ENCODE results near the gene BTBD2. TPM values are rescaled to one million over a fixed set of nuclear protein-coding genes. Genes with fewer than 3 reads are reported as not detected.

Gene BTBD2
- 106 and 130 TPM in 2 replicates for total RNA-seq (2014; rRNA removed; shearing (Covaris generic))
- 23.8 and 27.2 TPM in 2 replicates for polyA plus RNA-seq (2016; fragmentation: Nextera tagmentation; extraction: Ambion mirVana)
- long read RNA-seq, partial matches to known transcripts, result 1 of 8 reads
- long read RNA-seq, other reads (novel, unspliced or antisense), result 6 of 8 reads

DNA sequence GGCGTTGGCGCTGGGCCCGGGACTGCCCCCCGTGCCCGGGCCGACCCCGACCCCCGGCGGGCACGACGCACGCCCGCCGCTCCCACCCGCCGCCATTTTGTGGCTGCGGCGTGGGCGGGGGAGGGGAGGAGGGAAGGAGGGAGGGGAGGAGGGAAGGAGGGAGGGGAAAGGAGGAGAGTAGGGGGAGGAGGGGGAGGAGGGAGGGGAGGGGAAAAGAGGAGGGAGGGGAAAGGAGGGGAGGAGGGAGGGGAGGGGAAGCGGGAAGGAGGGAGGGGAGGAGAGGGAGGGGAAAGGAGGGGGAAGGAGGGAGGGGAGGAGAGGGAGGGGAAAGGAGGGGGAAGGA lies at the start of gene BTBD2:
BTBD2 (minus strand) TSS at position 107 of the 343 bp plus-strand sequence; CDS start at position 96, 11 bp downstream.
- DNase-seq (ENCODE audit: low spot score), result peak; percentile 70

More for the DNA sequence above, at the start of gene BTBD2:
- H3K27ac Mint-ChIP-seq, result no peak within 1 kb of the TSS
- H3K79me2 ChIP-seq (replicated peaks; ENCODE audit: insufficient read depth), result 0 out of 2 replicates have a peak, but pooled peaks cover 3% of the 10 kb centered on the region
- no peak within 1 kb of the TSS for H2AFZ ChIP-seq
- H3K36me3 ChIP-seq (ENCODE audit: insufficient read depth), result no peaks in the 10 kb centered on the region
- H3K4me1 Mint-ChIP-seq, result peaks cover 5% of the 10 kb centered on the region
- peaks cover 3% of the 10 kb centered on the region; the same call in 1 of the 2 replicates for H3K4me1 ChIP-seq (ENCODE audit: insufficient read depth)
- H3K27ac ChIP-seq (ENCODE audit: low read depth), result 0 out of 2 replicates have a peak within 1 kb of the TSS, but pooled peaks have one; percentile 32
- peak within 1 kb of the TSS; percentile 58 for H3K4me3 ChIP-seq
- TF ChIP-seq POLR2AphosphoS5 (IDR thresholded peaks at IDR 0.05; ENCODE audit: low read depth), result 0 out of 2 replicates have a peak, but pooled peaks have one; percentile 33
- TF ChIP-seq, protein P1, sequence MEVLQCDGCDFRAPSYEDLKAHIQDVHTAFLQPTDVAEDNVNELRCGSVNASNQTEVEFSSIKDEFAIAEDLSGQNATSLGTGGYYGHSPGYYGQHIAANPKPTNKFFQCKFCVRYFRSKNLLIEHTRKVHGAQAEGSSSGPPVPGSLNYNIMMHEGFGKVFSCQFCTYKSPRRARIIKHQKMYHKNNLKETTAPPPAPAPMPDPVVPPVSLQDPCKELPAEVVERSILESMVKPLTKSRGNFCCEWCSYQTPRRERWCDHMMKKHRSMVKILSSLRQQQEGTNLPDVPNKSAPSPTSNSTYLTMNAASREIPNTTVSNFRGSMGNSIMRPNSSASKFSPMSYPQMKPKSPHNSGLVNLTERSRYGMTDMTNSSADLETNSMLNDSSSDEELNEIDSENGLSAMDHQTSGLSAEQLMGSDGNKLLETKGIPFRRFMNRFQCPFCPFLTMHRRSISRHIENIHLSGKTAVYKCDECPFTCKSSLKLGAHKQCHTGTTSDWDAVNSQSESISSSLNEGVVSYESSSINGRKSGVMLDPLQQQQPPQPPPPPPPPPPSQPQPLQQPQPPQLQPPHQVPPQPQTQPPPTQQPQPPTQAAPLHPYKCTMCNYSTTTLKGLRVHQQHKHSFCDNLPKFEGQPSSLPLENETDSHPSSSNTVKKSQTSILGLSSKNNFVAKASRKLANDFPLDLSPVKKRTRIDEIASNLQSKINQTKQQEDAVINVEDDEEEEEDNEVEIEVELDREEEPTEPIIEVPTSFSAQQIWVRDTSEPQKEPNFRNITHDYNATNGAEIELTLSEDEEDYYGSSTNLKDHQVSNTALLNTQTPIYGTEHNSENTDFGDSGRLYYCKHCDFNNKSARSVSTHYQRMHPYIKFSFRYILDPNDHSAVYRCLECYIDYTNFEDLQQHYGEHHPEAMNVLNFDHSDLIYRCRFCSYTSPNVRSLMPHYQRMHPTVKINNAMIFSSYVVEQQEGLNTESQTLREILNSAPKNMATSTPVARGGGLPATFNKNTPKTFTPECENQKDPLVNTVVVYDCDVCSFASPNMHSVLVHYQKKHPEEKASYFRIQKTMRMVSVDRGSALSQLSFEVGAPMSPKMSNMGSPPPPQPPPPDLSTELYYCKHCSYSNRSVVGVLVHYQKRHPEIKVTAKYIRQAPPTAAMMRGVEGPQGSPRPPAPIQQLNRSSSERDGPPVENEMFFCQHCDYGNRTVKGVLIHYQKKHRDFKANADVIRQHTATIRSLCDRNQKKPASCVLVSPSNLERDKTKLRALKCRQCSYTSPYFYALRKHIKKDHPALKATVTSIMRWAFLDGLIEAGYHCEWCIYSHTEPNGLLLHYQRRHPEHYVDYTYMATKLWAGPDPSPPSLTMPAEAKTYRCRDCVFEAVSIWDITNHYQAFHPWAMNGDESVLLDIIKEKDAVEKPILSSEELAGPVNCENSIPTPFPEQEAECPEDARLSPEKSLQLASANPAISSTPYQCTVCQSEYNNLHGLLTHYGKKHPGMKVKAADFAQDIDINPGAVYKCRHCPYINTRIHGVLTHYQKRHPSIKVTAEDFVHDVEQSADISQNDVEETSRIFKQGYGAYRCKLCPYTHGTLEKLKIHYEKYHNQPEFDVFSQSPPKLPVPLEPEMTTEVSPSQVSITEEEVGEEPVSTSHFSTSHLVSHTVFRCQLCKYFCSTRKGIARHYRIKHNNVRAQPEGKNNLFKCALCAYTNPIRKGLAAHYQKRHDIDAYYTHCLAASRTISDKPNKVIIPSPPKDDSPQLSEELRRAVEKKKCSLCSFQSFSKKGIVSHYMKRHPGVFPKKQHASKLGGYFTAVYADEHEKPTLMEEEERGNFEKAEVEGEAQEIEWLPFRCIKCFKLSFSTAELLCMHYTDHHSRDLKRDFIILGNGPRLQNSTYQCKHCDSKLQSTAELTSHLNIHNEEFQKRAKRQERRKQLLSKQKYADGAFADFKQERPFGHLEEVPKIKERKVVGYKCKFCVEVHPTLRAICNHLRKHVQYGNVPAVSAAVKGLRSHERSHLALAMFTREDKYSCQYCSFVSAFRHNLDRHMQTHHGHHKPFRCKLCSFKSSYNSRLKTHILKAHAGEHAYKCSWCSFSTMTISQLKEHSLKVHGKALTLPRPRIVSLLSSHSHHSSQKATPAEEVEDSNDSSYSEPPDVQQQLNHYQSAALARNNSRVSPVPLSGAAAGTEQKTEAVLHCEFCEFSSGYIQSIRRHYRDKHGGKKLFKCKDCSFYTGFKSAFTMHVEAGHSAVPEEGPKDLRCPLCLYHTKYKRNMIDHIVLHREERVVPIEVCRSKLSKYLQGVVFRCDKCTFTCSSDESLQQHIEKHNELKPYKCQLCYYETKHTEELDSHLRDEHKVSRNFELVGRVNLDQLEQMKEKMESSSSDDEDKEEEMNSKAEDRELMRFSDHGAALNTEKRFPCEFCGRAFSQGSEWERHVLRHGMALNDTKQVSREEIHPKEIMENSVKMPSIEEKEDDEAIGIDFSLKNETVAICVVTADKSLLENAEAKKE (CRISPR knock-in tag; IDR thresholded peaks at IDR 0.05), result no peak
- H3K9me2 ChIP-seq (ENCODE audit: insufficient read depth), result no peaks in the 10 kb centered on the region
- no peaks in the 10 kb centered on the region for H4K20me1 ChIP-seq (replicated peaks; ENCODE audit: insufficient read depth)
- H3F3A ChIP-seq (replicated peaks; ENCODE audit: low read depth), result peaks cover 9% of the 10 kb centered on the region; the same call in 1 of the 2 replicates
- H3K36me3 Mint-ChIP-seq (ENCODE audit: low read depth), result peaks cover 11% of the 10 kb centered on the region
- H3K27me3 Mint-ChIP-seq (ENCODE audit: insufficient read depth, low read depth, poor library complexity), result peaks cover 17% of the 10 kb centered on the region
- no peak for ATAC-seq
- H3K4me3 Mint-ChIP-seq, result peak within 1 kb of the TSS; percentile 67
- no peaks in the 10 kb centered on the region for H3K27me3 ChIP-seq (ENCODE audit: insufficient read depth)
- no peaks in the 10 kb centered on the region for H3K9me3 Mint-ChIP-seq
- H3K4me2 ChIP-seq, result peak within 1 kb of the TSS; percentile 80
